Spleen (tissue), 11 donors: ENCODE measurements around the gene PAX2. TPM values are rescaled to one million over a fixed set of nuclear protein-coding genes. Genes with fewer than 3 reads are reported as not detected.

Experiments
- DNase-seq: peaks from one replicate; pipeline ENCODE4 v3.0.0-alpha.2; 2020
- H3K27ac ChIP-seq, 8 donors: fragments of 200-600 bp; sonication (generic) in 7 of 8; 1 replicate in 4 of 8; 2 replicates in 4 of 8; pipeline versions ENCODE4 v1.5.0 to v1.8.0; 2016 to 2021; ENCODE audit warnings: inconsistent platforms in 4 of 8, mild to moderate bottlenecking in 4 of 8, moderate library complexity in 1 of 8
- H3K27me3 ChIP-seq, 7 donors: fragments of 200-600 bp; sonication (generic) in 6 of 7; replicated peaks in 1 of 7; 1 replicate in 4 of 7; 2 replicates in 3 of 7; pipeline versions ENCODE4 v1.5.0 to v1.8.0; 2016 to 2021; ENCODE audit warnings: inconsistent platforms in 3 of 7, mild to moderate bottlenecking in 1 of 7
- H3K36me3 ChIP-seq, 6 donors: fragments of 200-600 bp; sonication (generic) in 5 of 6; 1 replicate in 4 of 6; 2 replicates in 2 of 6; pipeline versions ENCODE4 v1.5.0 to v1.8.0; 2016 to 2021; ENCODE audit warnings: inconsistent platforms in 2 of 6
- H3K4me1 ChIP-seq, 6 donors: fragments of 200-600 bp; sonication (generic) in 5 of 6; 1 replicate in 3 of 6; 2 replicates in 3 of 6; pipeline versions ENCODE4 v1.5.0 to v1.8.0; 2016 to 2021; ENCODE audit warnings: inconsistent platforms in 3 of 6
- H3K4me3 ChIP-seq, 8 donors: fragments of 200-600 bp; sonication (generic) in 7 of 8; 1 replicate in 4 of 8; 2 replicates in 4 of 8; pipeline versions ENCODE4 v1.5.0 to v1.8.0; 2016 to 2021; ENCODE audit warnings: inconsistent platforms in 4 of 8, mild to moderate bottlenecking in 4 of 8, moderate library complexity in 2 of 8
- H3K9me3 ChIP-seq, 8 donors: fragments of 200-600 bp; sonication (generic) in 7 of 8; 1 replicate in 4 of 8; 2 replicates in 4 of 8; pipeline versions ENCODE4 v1.5.0 to v1.8.0; 2016 to 2021; ENCODE audit warnings: inconsistent platforms in 4 of 8
- POLR2A ChIP-seq, 3 donors: fragments of 450-650 bp; IDR thresholded peaks; one replicate each; pipeline ENCODE4 v1.5.1; 2017; ENCODE audit warnings: antibody characterized with exemption in 3 of 3, mild to moderate bottlenecking in 1 of 3
- POLR2AphosphoS5 ChIP-seq, 3 donors: sonication (generic); formaldehyde crosslinking; IDR thresholded peaks; one replicate each; pipeline ENCODE4 v1.5.1; 2017; ENCODE audit warnings: antibody characterized with exemption in 3 of 3
- WGBS, 5 donors: extraction: QIAGEN DNeasy Blood & Tissue Kit in 3 of 5; methylation state at CpG; one replicate each; pipeline versions ENCODE4 v1.1.5 to v1.1.7; 2013 to 2018; 5-methylcytosine and 5-hydroxymethylcytosine counted together
- intact Hi-C: fragments of 100-400 bp; cut with DNase I; formaldehyde crosslinking; loops from one replicate; pipeline ENCODE4 v1.15.0; 2023; ENCODE audit warnings: low total_unique reads
- polyA plus RNA-seq, 3 donors: library from polyadenylated mRNA; stranded (reverse); fragments of 200-250 nt; gene quantifications; one replicate each; pipeline ENCODE4 v1.2.1, GENCODE V29; 2013
- total RNA-seq, 7 donors: library from RNA; depleted of rRNA in 3 of 7; stranded (reverse); fragments of >200 nt in 3 of 7; fragmentation: NEBNext Ultra II Directional in 4 of 7; extraction: Animal tissue kit (Norgen Biotek cat#: 25700) in 4 of 7; gene quantifications; one replicate each; pipeline versions ENCODE4 v1.1.0 to v1.2.1, GENCODE V29; 2016 to 2021
- TF ChIP-seq, protein P1 (sequence below), 11 experiments: fragments of 200-600 bp in 7 of 11; fragments of 450-650 bp in 4 of 11; sonication (generic) in 4 of 11; IDR thresholded peaks in 8 of 11; conservative IDR thresholded peaks in 3 of 11; 1 replicate in 7 of 11; 2 replicates in 4 of 11; pipeline versions ENCODE4 v1.4.0 to v1.8.0; 2016 to 2021; ENCODE audit warnings: antibody characterized with exemption in 11 of 11, inconsistent platforms in 4 of 11, mild to moderate bottlenecking in 1 of 11
- donor health status: healthy with polysubstance abuse.
- donor health status: DM: no; HTN: no; CAD: no; lungs with moderate emphysema.
- donor health status: DM: no; HTN: no; CAD: no.
- donor health status: Bipolar disorder and iron deficiency.
- donor health status: healthy.
- donor health status: DM: no; HTN: no; CAD: no.
- donor health status: DM: yes; HTN: yes; CAD: no.

Gene PAX2
- total and polyA plus RNA-seq, 10 donors = not detected

DNA sequence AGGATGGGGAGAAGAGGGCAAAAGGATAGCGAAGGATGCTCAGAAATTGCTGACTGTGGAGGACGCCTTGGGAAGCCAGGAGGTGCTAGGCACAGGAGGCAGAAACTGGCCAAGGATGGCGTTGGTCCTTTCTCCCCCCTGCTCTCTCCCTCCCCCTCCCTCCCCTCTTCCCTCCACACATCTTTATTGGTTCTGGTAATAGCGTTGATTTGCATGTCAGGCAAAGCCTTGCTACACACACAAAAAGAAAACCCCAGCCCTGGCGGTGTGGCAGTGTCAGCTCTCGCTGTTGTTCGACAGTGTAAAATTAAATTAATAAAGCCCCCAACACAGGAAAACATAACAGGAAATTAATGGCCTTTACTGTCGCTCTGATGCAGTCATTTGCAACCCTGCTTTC, 47.2 kb downstream of the PAX2 start:
- 80 to 82% (median 82%) methylated on average over 8 of the region's 8 CpGs for WGBS, 5 donors
- Histone ChIP-seq H3K4me1 (no peaks in the 10 kb centered on the region), H3K27me3 (peaks cover 0 to 61% (median 6%) of the 10 kb centered on the region in 7 donors), H3K27ac (no peak overlapping the region), H3K4me3 (no peak overlapping the region), H3K36me3 (no peaks in the 10 kb centered on the region), H3K9me3 (no peaks in the 10 kb centered on the region)
- no peak for DNase-seq
- intact Hi-C loops = no loop called here
- no peak for TF ChIP-seq POLR2AphosphoS5 (IDR thresholded peaks at IDR 0.05)
- TF ChIP-seq, protein P1, sequence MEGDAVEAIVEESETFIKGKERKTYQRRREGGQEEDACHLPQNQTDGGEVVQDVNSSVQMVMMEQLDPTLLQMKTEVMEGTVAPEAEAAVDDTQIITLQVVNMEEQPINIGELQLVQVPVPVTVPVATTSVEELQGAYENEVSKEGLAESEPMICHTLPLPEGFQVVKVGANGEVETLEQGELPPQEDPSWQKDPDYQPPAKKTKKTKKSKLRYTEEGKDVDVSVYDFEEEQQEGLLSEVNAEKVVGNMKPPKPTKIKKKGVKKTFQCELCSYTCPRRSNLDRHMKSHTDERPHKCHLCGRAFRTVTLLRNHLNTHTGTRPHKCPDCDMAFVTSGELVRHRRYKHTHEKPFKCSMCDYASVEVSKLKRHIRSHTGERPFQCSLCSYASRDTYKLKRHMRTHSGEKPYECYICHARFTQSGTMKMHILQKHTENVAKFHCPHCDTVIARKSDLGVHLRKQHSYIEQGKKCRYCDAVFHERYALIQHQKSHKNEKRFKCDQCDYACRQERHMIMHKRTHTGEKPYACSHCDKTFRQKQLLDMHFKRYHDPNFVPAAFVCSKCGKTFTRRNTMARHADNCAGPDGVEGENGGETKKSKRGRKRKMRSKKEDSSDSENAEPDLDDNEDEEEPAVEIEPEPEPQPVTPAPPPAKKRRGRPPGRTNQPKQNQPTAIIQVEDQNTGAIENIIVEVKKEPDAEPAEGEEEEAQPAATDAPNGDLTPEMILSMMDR (IDR thresholded peaks at IDR 0.05 in 8 of 11, conservative IDR thresholded peaks at IDR 0.05 in 3 of 11) = no peak
- TF ChIP-seq POLR2A (IDR thresholded peaks at IDR 0.05) = no peak

DNA sequence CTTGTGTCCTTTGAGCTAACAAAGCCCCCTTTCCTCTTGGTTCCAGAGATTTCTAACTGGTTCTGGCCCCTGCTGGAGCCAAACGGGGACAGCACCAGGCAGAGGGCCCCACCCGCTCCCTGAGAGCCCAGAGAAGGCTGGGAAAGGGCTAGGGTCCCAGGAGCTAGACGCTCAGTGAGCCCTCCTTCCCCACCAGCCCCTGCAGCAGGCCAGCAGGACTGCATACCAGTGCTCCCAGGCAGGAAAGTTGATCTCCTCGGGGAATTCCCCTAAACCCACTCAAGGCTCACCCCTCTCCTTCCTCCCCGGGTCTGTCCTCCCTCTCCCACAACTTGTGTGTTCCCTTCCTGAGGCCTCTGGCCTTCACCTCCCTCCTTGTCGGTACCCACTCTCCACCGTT, 47.7 kb downstream of the PAX2 start:
- Histone ChIP-seq H3K36me3 (no peaks in the 10 kb centered on the region), H3K9me3 (no peaks in the 10 kb centered on the region), H3K4me3 (no peak overlapping the region), H3K27me3 (peaks cover 0 to 61% (median 5%) of the 10 kb centered on the region in 7 donors), H3K27ac (no peak overlapping the region), H3K4me1 (no peaks in the 10 kb centered on the region)
- intact Hi-C loops = no loop called here
- DNase-seq = no peak
- TF ChIP-seq POLR2AphosphoS5 (IDR thresholded peaks at IDR 0.05) (no peak), POLR2A (IDR thresholded peaks at IDR 0.05) (no peak)
- TF ChIP-seq, protein P1 (IDR thresholded peaks at IDR 0.05 in 8 of 11, conservative IDR thresholded peaks at IDR 0.05 in 3 of 11) = no peak
- WGBS, 5 donors = 51 to 67% (median 55%) methylated on average over 7 of the region's 7 CpGs

DNA sequence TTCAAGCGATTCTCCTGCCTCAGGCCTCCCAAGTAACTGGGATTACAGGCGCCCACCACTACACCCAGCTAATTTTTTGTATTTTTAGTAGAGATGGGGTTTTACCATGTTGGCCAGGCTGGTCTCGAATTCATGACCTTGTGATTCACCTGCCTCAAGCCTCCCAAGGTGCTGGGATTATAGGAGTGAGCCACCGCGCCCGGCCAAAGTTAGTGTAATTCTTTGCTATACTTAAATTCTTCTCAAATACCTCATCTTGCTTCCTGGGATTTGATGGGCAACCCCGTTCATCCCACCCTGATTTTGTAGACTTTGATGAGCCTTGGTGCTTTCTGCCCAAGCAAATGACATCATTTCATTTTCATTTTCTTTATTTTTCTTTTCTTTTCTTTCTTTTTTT, 54.5 kb downstream of the PAX2 start:
- TF ChIP-seq POLR2AphosphoS5 (IDR thresholded peaks at IDR 0.05) (no peak), POLR2A (IDR thresholded peaks at IDR 0.05) (no peak)
- TF ChIP-seq, protein P1 (IDR thresholded peaks at IDR 0.05 in 8 of 11, conservative IDR thresholded peaks at IDR 0.05 in 3 of 11) = no peak
- H3K36me3 ChIP-seq = no peaks in the 10 kb centered on the region
- WGBS, 5 donors = 80 to 93% (median 92%) methylated on average over 7 of the region's 7 CpGs
- H3K27me3 ChIP-seq = peaks cover 0 to 79% (median 27%) of the 10 kb centered on the region in 7 donors
- intact Hi-C loops = no loop called here
- no peak overlapping the region for H3K27ac ChIP-seq
- H3K9me3 ChIP-seq = no peaks in the 10 kb centered on the region
- no peaks in the 10 kb centered on the region for H3K4me1 ChIP-seq
- H3K4me3 ChIP-seq = no peak overlapping the region
- no peak for DNase-seq

DNA sequence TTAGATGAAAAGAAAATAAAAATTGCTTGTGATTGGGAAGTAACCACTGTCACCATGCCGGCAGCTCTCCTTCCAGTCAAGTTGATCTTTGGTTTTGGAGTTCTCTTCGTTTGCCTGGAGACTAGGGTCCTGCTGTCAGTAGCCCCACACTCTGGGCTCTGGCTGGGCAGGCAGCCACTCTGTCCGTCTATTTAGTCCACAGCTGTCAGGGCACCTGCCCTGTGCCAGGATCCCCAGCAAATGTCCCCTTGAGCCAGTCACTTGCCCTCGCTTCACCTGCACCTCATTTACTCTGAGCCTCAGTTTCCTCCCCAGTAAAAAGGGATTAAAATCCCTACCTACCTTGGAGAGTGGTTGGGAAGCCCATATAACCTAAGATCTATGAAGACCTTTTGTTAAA, 55.5 kb downstream of the PAX2 start:
- intact Hi-C loops = no loop called here
- Histone ChIP-seq H3K27ac (no peak overlapping the region), H3K4me3 (no peak overlapping the region), H3K36me3 (no peaks in the 10 kb centered on the region), H3K27me3 (peaks cover 0 to 84% (median 27%) of the 10 kb centered on the region in 7 donors), H3K9me3 (no peaks in the 10 kb centered on the region), H3K4me1 (no peaks in the 10 kb centered on the region)
- TF ChIP-seq POLR2A (IDR thresholded peaks at IDR 0.05) (no peak), POLR2AphosphoS5 (IDR thresholded peaks at IDR 0.05) (no peak)
- TF ChIP-seq, protein P1 (IDR thresholded peaks at IDR 0.05 in 8 of 11, conservative IDR thresholded peaks at IDR 0.05 in 3 of 11) = no peak
- 68 to 85% (median 78%) methylated on average over 4 of the region's 4 CpGs for WGBS, 5 donors
- no peak for DNase-seq
